Measurements from ENCODE around the gene CDK15.
A peak's percentile ranks its signal among the peaks of the same experiment; 100 is the strongest.

The CDK15 gene

GRCh38 chr2:201904538-201905420 lies 98.4 kb downstream of the CDK15 start:
- Histone ChIP-seq H3K9me3 (ENCODE audit: control insufficient read depth in 2 of 2, low read length in 2 of 2) (no peaks in the 10 kb centered on the region), H3K36me3 (ENCODE audit: control insufficient read depth in 2 of 2, insufficient read depth in 2 of 2, low read length in 2 of 2) (no peaks in the 10 kb centered on the region), H3K27ac (ENCODE audit: low read depth in 2 of 2, low read length in 2 of 2) (no peak overlapping the region), H3K4me1 (ENCODE audit: control insufficient read depth in 2 of 2, insufficient read depth in 2 of 2, low read length in 2 of 2) (peaks cover 0 to 1% of the 10 kb centered on the region in 2 donors), H3K27me3 (ENCODE audit: control insufficient read depth in 2 of 2, insufficient read depth in 2 of 2, low read length in 2 of 2) (peaks cover 0 to 3% of the 10 kb centered on the region in 2 donors), H3K9ac (ENCODE audit: low read depth in 1 of 2, low read length in 2 of 2) (no peak overlapping the region), H3K4me3 (ENCODE audit: low read length in 2 of 2) (no peak overlapping the region)

GRCh38 chr2:201906777-201907562 lies 100.6 kb downstream of the CDK15 start:
- Histone ChIP-seq H3K27ac (ENCODE audit: low read depth in 2 of 2, low read length in 2 of 2) (no peak overlapping the region), H3K36me3 (ENCODE audit: control insufficient read depth in 2 of 2, insufficient read depth in 2 of 2, low read length in 2 of 2) (no peaks in the 10 kb centered on the region), H3K9me3 (ENCODE audit: control insufficient read depth in 2 of 2, low read length in 2 of 2) (no peaks in the 10 kb centered on the region), H3K9ac (ENCODE audit: low read depth in 1 of 2, low read length in 2 of 2) (no peak overlapping the region), H3K27me3 (ENCODE audit: control insufficient read depth in 2 of 2, insufficient read depth in 2 of 2, low read length in 2 of 2) (peaks cover 0 to 3% of the 10 kb centered on the region in 2 donors), H3K4me3 (ENCODE audit: low read length in 2 of 2) (no peak overlapping the region), H3K4me1 (ENCODE audit: control insufficient read depth in 2 of 2, insufficient read depth in 2 of 2, low read length in 2 of 2) (peaks cover 0 to 3% of the 10 kb centered on the region in 2 donors)

- Histone ChIP-seq H3K36me3 (ENCODE audit: control insufficient read depth in 2 of 2, insufficient read depth in 2 of 2, low read length in 2 of 2) (no peaks in the 10 kb centered on the region), H3K4me3 (ENCODE audit: low read length in 2 of 2) (no peak overlapping the region), H3K27ac (ENCODE audit: low read depth in 2 of 2, low read length in 2 of 2) (no peak overlapping the region), H3K27me3 (ENCODE audit: control insufficient read depth in 2 of 2, insufficient read depth in 2 of 2, low read length in 2 of 2) (peaks cover 0 to 3% of the 10 kb centered on the region in 2 donors), H3K9me3 (ENCODE audit: control insufficient read depth in 2 of 2, low read length in 2 of 2) (no peaks in the 10 kb centered on the region), H3K9ac (ENCODE audit: low read depth in 1 of 2, low read length in 2 of 2) (no peak overlapping the region), H3K4me1 (ENCODE audit: control insufficient read depth in 2 of 2, insufficient read depth in 2 of 2, low read length in 2 of 2) (peaks cover 0 to 3% of the 10 kb centered on the region in 2 donors)
Measured at GRCh38 chr2:201907563-201907881, 101.2 kb downstream of the CDK15 start.

DNA sequence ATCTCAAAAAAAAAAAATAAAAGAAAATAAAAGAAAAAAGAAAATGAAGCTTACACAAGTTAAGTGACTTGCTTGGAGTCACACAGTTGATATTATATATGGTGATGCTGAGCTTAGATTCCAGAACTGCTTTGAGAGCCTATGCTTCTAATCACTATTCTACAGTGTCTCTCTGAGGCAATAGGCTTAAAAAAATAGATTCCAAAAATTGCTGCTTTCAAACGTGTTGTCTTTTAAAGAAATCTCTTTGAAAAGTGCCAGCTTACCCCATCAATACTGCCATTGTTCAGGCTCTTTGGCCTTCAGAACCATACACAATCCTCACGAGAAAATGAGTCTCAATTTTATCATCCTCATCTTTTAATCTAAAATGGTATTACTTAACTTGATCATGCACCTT lies 102.6 kb downstream of the CDK15 start:
- Histone ChIP-seq H3K9me3 (ENCODE audit: control insufficient read depth in 2 of 2, low read length in 2 of 2) (no peaks in the 10 kb centered on the region), H3K27ac (ENCODE audit: low read depth in 2 of 2, low read length in 2 of 2) (no peak overlapping the region), H3K4me3 (ENCODE audit: low read length in 2 of 2) (no peak overlapping the region), H3K27me3 (ENCODE audit: control insufficient read depth in 2 of 2, insufficient read depth in 2 of 2, low read length in 2 of 2) (peaks cover 0 to 3% of the 10 kb centered on the region in 2 donors), H3K36me3 (ENCODE audit: control insufficient read depth in 2 of 2, insufficient read depth in 2 of 2, low read length in 2 of 2) (no peaks in the 10 kb centered on the region), H3K4me1 (ENCODE audit: control insufficient read depth in 2 of 2, insufficient read depth in 2 of 2, low read length in 2 of 2) (peaks cover 0 to 3% of the 10 kb centered on the region in 2 donors), H3K9ac (ENCODE audit: low read depth in 1 of 2, low read length in 2 of 2) (no peak overlapping the region)

DNA sequence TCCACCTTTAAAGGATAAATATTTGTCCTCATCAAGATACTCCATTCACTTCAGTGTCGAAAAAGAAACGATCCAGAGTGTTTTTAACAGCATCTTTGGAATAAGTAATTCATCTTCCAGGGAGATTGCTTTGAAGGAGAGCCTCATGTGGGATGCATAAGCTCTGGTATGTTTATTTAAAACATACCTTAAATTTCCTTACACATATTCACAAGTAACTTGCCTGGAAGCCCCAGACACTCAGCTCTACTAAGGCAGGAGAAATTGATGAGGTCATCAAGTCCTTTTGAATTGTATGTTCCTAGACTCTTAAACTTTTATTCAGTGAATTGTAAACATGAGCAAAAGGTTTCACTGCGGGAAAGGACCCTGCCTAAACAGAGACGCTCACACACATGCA lies 103.0 kb downstream of the CDK15 start:
- H3K4me3 ChIP-seq (ENCODE audit: low read length in 2 of 2), result peak overlapping the region in 1 of 2 donors; percentile 23
- peaks cover 0 to 3% of the 10 kb centered on the region in 2 donors for H3K4me1 ChIP-seq (ENCODE audit: control insufficient read depth in 2 of 2, insufficient read depth in 2 of 2, low read length in 2 of 2)
- no peak overlapping the region for H3K27ac ChIP-seq (ENCODE audit: low read depth in 2 of 2, low read length in 2 of 2)
- no peaks in the 10 kb centered on the region for H3K9me3 ChIP-seq (ENCODE audit: control insufficient read depth in 2 of 2, low read length in 2 of 2)
- H3K27me3 ChIP-seq (ENCODE audit: control insufficient read depth in 2 of 2, insufficient read depth in 2 of 2, low read length in 2 of 2), result peaks cover 0 to 3% of the 10 kb centered on the region in 2 donors
- no peak overlapping the region for H3K9ac ChIP-seq (ENCODE audit: low read depth in 1 of 2, low read length in 2 of 2)
- no peaks in the 10 kb centered on the region for H3K36me3 ChIP-seq (ENCODE audit: control insufficient read depth in 2 of 2, insufficient read depth in 2 of 2, low read length in 2 of 2)

DNA sequence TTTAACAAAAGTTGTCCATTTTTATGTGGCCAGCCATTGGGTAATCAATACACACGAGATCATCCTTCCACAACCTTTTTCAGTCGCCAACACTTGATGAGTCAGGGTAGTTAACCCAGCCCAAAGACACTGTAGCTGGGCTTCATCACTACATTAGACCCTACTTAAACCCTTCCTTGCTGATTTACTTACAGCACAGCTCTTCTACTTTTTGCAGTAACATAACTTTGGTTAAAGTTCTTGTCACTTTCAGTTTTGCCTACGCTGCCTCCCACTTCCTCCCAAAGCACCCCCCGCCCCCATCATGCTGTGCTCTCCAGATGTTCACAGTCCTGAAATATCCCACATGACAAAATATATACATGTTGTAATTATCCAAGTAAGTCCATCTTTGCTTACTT lies 103.6 kb downstream of the CDK15 start:
- Histone ChIP-seq H3K36me3 (ENCODE audit: control insufficient read depth in 2 of 2, insufficient read depth in 2 of 2, low read length in 2 of 2) (no peaks in the 10 kb centered on the region), H3K4me3 (ENCODE audit: low read length in 2 of 2) (peak overlapping the region in 1 of 2 donors; percentile 23), H3K27me3 (ENCODE audit: control insufficient read depth in 2 of 2, insufficient read depth in 2 of 2, low read length in 2 of 2) (peaks cover 0 to 2% of the 10 kb centered on the region in 2 donors), H3K9ac (ENCODE audit: low read depth in 1 of 2, low read length in 2 of 2) (no peak overlapping the region), H3K4me1 (ENCODE audit: control insufficient read depth in 2 of 2, insufficient read depth in 2 of 2, low read length in 2 of 2) (peaks cover 0 to 3% of the 10 kb centered on the region in 2 donors), H3K9me3 (ENCODE audit: control insufficient read depth in 2 of 2, low read length in 2 of 2) (no peaks in the 10 kb centered on the region), H3K27ac (ENCODE audit: low read depth in 2 of 2, low read length in 2 of 2) (no peak overlapping the region)

GRCh38 chr2:201911372-201911771 lies 105.0 kb downstream of the CDK15 start:
- H3K9me3 ChIP-seq (ENCODE audit: control insufficient read depth in 2 of 2, low read length in 2 of 2), result no peaks in the 10 kb centered on the region
- H3K27ac ChIP-seq (ENCODE audit: low read depth in 2 of 2, low read length in 2 of 2), result no peak overlapping the region
- no peak overlapping the region for H3K4me3 ChIP-seq (ENCODE audit: low read length in 2 of 2)
- no peak overlapping the region for H3K9ac ChIP-seq (ENCODE audit: low read depth in 1 of 2, low read length in 2 of 2)
- H3K27me3 ChIP-seq (ENCODE audit: control insufficient read depth in 2 of 2, insufficient read depth in 2 of 2, low read length in 2 of 2), result no peaks in the 10 kb centered on the region
- peaks cover 0 to 3% of the 10 kb centered on the region in 2 donors for H3K4me1 ChIP-seq (ENCODE audit: control insufficient read depth in 2 of 2, insufficient read depth in 2 of 2, low read length in 2 of 2)
- H3K36me3 ChIP-seq (ENCODE audit: control insufficient read depth in 2 of 2, insufficient read depth in 2 of 2, low read length in 2 of 2), result no peaks in the 10 kb centered on the region

DNA sequence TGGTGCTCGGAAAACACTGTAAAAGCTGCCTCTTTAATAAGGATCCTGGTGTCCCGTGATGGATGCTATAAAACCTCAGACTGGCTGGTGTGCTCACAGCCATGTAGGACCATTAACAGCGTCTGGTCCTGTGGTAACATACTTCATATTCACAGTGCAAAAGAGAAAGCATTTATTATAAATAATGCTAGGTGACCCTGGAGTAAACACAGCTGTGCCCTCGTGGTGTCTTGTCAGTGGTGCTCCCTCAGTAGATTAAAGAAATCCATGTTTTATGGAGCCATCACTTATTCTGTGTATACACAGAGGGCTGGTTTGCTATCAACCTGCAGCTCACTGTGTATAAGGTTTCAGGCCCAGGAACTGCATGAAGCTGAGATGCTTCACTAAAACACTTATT lies 106.9 kb downstream of the CDK15 start:
- no peak overlapping the region for H3K27ac ChIP-seq (ENCODE audit: low read depth in 2 of 2, low read length in 2 of 2)
- H3K36me3 ChIP-seq (ENCODE audit: control insufficient read depth in 2 of 2, insufficient read depth in 2 of 2, low read length in 2 of 2), result no peaks in the 10 kb centered on the region
- H3K27me3 ChIP-seq (ENCODE audit: control insufficient read depth in 2 of 2, insufficient read depth in 2 of 2, low read length in 2 of 2), result no peaks in the 10 kb centered on the region
- H3K9me3 ChIP-seq (ENCODE audit: control insufficient read depth in 2 of 2, low read length in 2 of 2), result no peaks in the 10 kb centered on the region
- H3K9ac ChIP-seq (ENCODE audit: low read depth in 1 of 2, low read length in 2 of 2), result no peak overlapping the region
- no peak overlapping the region for H3K4me3 ChIP-seq (ENCODE audit: low read length in 2 of 2)
- H3K4me1 ChIP-seq (ENCODE audit: control insufficient read depth in 2 of 2, insufficient read depth in 2 of 2, low read length in 2 of 2), result peaks cover 0 to 3% of the 10 kb centered on the region in 2 donors

GRCh38 chr2:201915446-201915845 lies 109.1 kb downstream of the CDK15 start:
- H3K27ac ChIP-seq (ENCODE audit: low read depth in 2 of 2, low read length in 2 of 2), result no peak overlapping the region
- no peak overlapping the region for H3K4me3 ChIP-seq (ENCODE audit: low read length in 2 of 2)
- H3K4me1 ChIP-seq (ENCODE audit: control insufficient read depth in 2 of 2, insufficient read depth in 2 of 2, low read length in 2 of 2), result no peaks in the 10 kb centered on the region
- H3K9ac ChIP-seq (ENCODE audit: low read depth in 1 of 2, low read length in 2 of 2), result no peak overlapping the region
- no peaks in the 10 kb centered on the region for H3K27me3 ChIP-seq (ENCODE audit: control insufficient read depth in 2 of 2, insufficient read depth in 2 of 2, low read length in 2 of 2)
- H3K36me3 ChIP-seq (ENCODE audit: control insufficient read depth in 2 of 2, insufficient read depth in 2 of 2, low read length in 2 of 2), result no peaks in the 10 kb centered on the region
- no peaks in the 10 kb centered on the region for H3K9me3 ChIP-seq (ENCODE audit: control insufficient read depth in 2 of 2, low read length in 2 of 2)

GRCh38 chr2:201916565-201916964 lies 110.2 kb downstream of the CDK15 start:
- no peak overlapping the region for H3K9ac ChIP-seq (ENCODE audit: low read depth in 1 of 2, low read length in 2 of 2)
- no peaks in the 10 kb centered on the region for H3K36me3 ChIP-seq (ENCODE audit: control insufficient read depth in 2 of 2, insufficient read depth in 2 of 2, low read length in 2 of 2)
- H3K27me3 ChIP-seq (ENCODE audit: control insufficient read depth in 2 of 2, insufficient read depth in 2 of 2, low read length in 2 of 2), result no peaks in the 10 kb centered on the region
- H3K9me3 ChIP-seq (ENCODE audit: control insufficient read depth in 2 of 2, low read length in 2 of 2), result no peaks in the 10 kb centered on the region
- H3K4me3 ChIP-seq (ENCODE audit: low read length in 2 of 2), result no peak overlapping the region
- H3K4me1 ChIP-seq (ENCODE audit: control insufficient read depth in 2 of 2, insufficient read depth in 2 of 2, low read length in 2 of 2), result no peaks in the 10 kb centered on the region
- no peak overlapping the region for H3K27ac ChIP-seq (ENCODE audit: low read depth in 2 of 2, low read length in 2 of 2)
